ENCODE data around the gene PPAN.

Gene PPAN

GRCh38 chr19:10095622-10095947 lies 10.6 kb upstream of the PPAN start:
- H3K27ac ChIP-seq, result no peak overlapping the region
- H3K4me3 ChIP-seq (IDR thresholded peaks at IDR 0.05; ENCODE audit: insufficient read depth, low read depth, low read length), result no peak overlapping the region
- H3K4me2 ChIP-seq, result peak overlapping the region; percentile 88
- H3K4me1 ChIP-seq (ENCODE audit: low read depth, poor library complexity, severe bottlenecking), result peaks cover 22% of the 10 kb centered on the region
- no peaks in the 10 kb centered on the region for H3K79me2 ChIP-seq (ENCODE audit: insufficient read depth, low read depth)
- H2AFZ ChIP-seq (ENCODE audit: low read depth), result peak overlapping the region; percentile 67; the same call in 1 of the 2 replicates
- no peak for TF ChIP-seq CTCF (conservative IDR thresholded peaks at IDR 0.05; ENCODE audit: low read depth, low read length)
- H3K9ac ChIP-seq, result no peak overlapping the region
- no peaks in the 10 kb centered on the region for H4K20me1 ChIP-seq (ENCODE audit: insufficient read depth)
- no peaks in the 10 kb centered on the region for H3K36me3 ChIP-seq (ENCODE audit: insufficient read depth)
- no peaks in the 10 kb centered on the region for H3K27me3 ChIP-seq (ENCODE audit: insufficient read depth, low read depth)

GRCh38 chr19:10095948-10096614 lies 10.1 kb upstream of the PPAN start:
- Histone ChIP-seq H3K4me3 (IDR thresholded peaks at IDR 0.05; ENCODE audit: insufficient read depth, low read depth, low read length) (no peak overlapping the region), H3K4me2 (peak overlapping the region; percentile 88), H4K20me1 (ENCODE audit: insufficient read depth) (no peaks in the 10 kb centered on the region), H3K27me3 (ENCODE audit: insufficient read depth, low read depth) (no peaks in the 10 kb centered on the region), H3K27ac (no peak overlapping the region), H3K4me1 (ENCODE audit: low read depth, poor library complexity, severe bottlenecking) (peaks cover 22% of the 10 kb centered on the region), H3K79me2 (ENCODE audit: insufficient read depth, low read depth) (no peaks in the 10 kb centered on the region), H2AFZ (ENCODE audit: low read depth) (peak overlapping the region; percentile 95), H3K9ac (peak overlapping the region; percentile 22; the same call in 1 of the 2 replicates), H3K36me3 (ENCODE audit: insufficient read depth) (no peaks in the 10 kb centered on the region)
- no peak for TF ChIP-seq CTCF (conservative IDR thresholded peaks at IDR 0.05; ENCODE audit: low read depth, low read length)

- Histone ChIP-seq H3K4me3 (IDR thresholded peaks at IDR 0.05; ENCODE audit: insufficient read depth, low read depth, low read length) (no peak overlapping the region), H3K27me3 (ENCODE audit: insufficient read depth, low read depth) (no peaks in the 10 kb centered on the region), H3K27ac (no peak overlapping the region), H3K36me3 (ENCODE audit: insufficient read depth) (no peaks in the 10 kb centered on the region), H3K9ac (peak overlapping the region; percentile 22; the same call in 1 of the 2 replicates), H4K20me1 (ENCODE audit: insufficient read depth) (no peaks in the 10 kb centered on the region), H2AFZ (ENCODE audit: low read depth) (peak overlapping the region; percentile 95), H3K79me2 (ENCODE audit: insufficient read depth, low read depth) (no peaks in the 10 kb centered on the region), H3K4me1 (ENCODE audit: low read depth, poor library complexity, severe bottlenecking) (peaks cover 22% of the 10 kb centered on the region), H3K4me2 (peak overlapping the region; percentile 76)
- no peak for TF ChIP-seq CTCF (conservative IDR thresholded peaks at IDR 0.05; ENCODE audit: low read depth, low read length)
Measured at GRCh38 chr19:10096615-10096963, 9.6 kb upstream of the PPAN start.

GRCh38 chr19:10100163-10100785 lies 5.9 kb upstream of the PPAN start:
- H3K9ac ChIP-seq, result no peak overlapping the region
- H3K27me3 ChIP-seq (ENCODE audit: insufficient read depth, low read depth), result no peaks in the 10 kb centered on the region
- H2AFZ ChIP-seq (ENCODE audit: low read depth), result no peak overlapping the region
- H3K36me3 ChIP-seq (ENCODE audit: insufficient read depth), result no peaks in the 10 kb centered on the region
- no peak overlapping the region for H3K4me3 ChIP-seq (IDR thresholded peaks at IDR 0.05; ENCODE audit: insufficient read depth, low read depth, low read length)
- TF ChIP-seq CTCF (conservative IDR thresholded peaks at IDR 0.05; ENCODE audit: low read depth, low read length), result no peak
- no peaks in the 10 kb centered on the region for H4K20me1 ChIP-seq (ENCODE audit: insufficient read depth)
- H3K4me2 ChIP-seq, result no peak overlapping the region
- no peaks in the 10 kb centered on the region for H3K79me2 ChIP-seq (ENCODE audit: insufficient read depth, low read depth)
- no peak overlapping the region for H3K27ac ChIP-seq
- peaks cover 20% of the 10 kb centered on the region for H3K4me1 ChIP-seq (ENCODE audit: low read depth, poor library complexity, severe bottlenecking)
